K562 (cell line): ENCODE data around the gene DHRS2.

Experiments used
- ARNT ChIP-seq, 2 experiments: fragments of 450-650 bp; IDR thresholded peaks; 2 replicates each; pipeline ENCODE4 v1.6.1; 2016; ENCODE audit warnings: mild to moderate bottlenecking in 1 of 2
- BHLHE40 ChIP-seq: IDR thresholded peaks from 2 replicates; pipeline ENCODE4 v1.6.1; 2011; ENCODE audit warnings: low read length, improper control_type of control experiment
- GATAD2B ChIP-seq: fragments of 450-650 bp; IDR thresholded peaks from 2 replicates; pipeline ENCODE4 v1.6.1; 2017; ENCODE audit warnings: mild to moderate bottlenecking, borderline replicate concordance
- NFATC3 ChIP-seq: fragments of 450-650 bp; IDR thresholded peaks from 2 replicates; pipeline ENCODE4 v1.6.1; 2017; ENCODE audit warnings: mild to moderate bottlenecking
- NR2C2 ChIP-seq, 2 experiments: fragments of 200-800 bp in 1 of 2; sonication (Bioruptor generic) in 1 of 2; sonication (generic) in 1 of 2; formaldehyde crosslinking in 1 of 2; IDR thresholded peaks; 2 replicates each; pipeline versions ENCODE4 v1.6.1 to v1.8.0; 2016 to 2022; ENCODE audit warnings: mild to moderate bottlenecking in 1 of 2, missing compliant biosample characterization in 1 of 2, missing genetic modification characterization in 1 of 2, missing genetic modification reagents in 1 of 2
- PHF20 ChIP-seq: fragments of 450-650 bp; IDR thresholded peaks from 2 replicates; pipeline ENCODE4 v1.6.1; 2018; ENCODE audit not compliant: partially characterized antibody
- POLR2A ChIP-seq: fragments of 450-650 bp; conservative IDR thresholded peaks from 2 replicates; pipeline ENCODE4 v1.6.1; 2016
- POLR2G ChIP-seq: fragments of 200-400 bp; formaldehyde crosslinking; IDR thresholded peaks from 2 replicates; pipeline ENCODE4 v1.6.1; 2017; ENCODE audit warnings: low read depth, mild to moderate bottlenecking, antibody characterized with exemption, low read length, moderate library complexity
- PPARD ChIP-seq: fragments of 250-450 bp; sonication (Bioruptor Pico); IDR thresholded peaks from 2 replicates; pipeline ENCODE4 v1.8.0; 2022; ENCODE audit warnings: inconsistent platforms, mild to moderate bottlenecking, moderate library complexity
- YY1 ChIP-seq, 3 experiments: IDR thresholded peaks; 2 replicates each; pipeline ENCODE4 v1.6.1; 2011; ENCODE audit warnings: low read length in 2 of 3, mild to moderate bottlenecking in 2 of 3, moderate library complexity in 2 of 3, borderline replicate concordance in 1 of 3, control low read depth in 1 of 3, low read depth in 1 of 3; ENCODE audit not compliant: insufficient read depth in 3 of 3, insufficient replicate concordance in 2 of 3, control insufficient read depth in 1 of 3, insufficient read length in 1 of 3; ENCODE audit errors: extremely low read depth in 1 of 3
- ZSCAN32 ChIP-seq: fragments of 450-650 bp; formaldehyde crosslinking; IDR thresholded peaks from 2 replicates; pipeline ENCODE4 v1.4.0; 2020; ENCODE audit warnings: mild to moderate bottlenecking, moderate library complexity
- TF ChIP-seq, protein P1 (sequence below), 3 experiments: IDR thresholded peaks in 2 of 3; conservative IDR thresholded peaks in 1 of 3; 2 replicates each; pipeline ENCODE4 v1.5.1; 2011 to 2012; ENCODE audit warnings: low read length in 3 of 3, mild to moderate bottlenecking in 3 of 3, control low read depth in 2 of 3, improper control_type of control experiment in 1 of 3, inconsistent platforms in 1 of 3, low read depth in 1 of 3, mixed read lengths in 1 of 3, moderate library complexity in 1 of 3; ENCODE audit not compliant: insufficient read depth in 2 of 3

GRCh38 chr14:23672200-23672599 lies 36.0 kb downstream of the DHRS2 start:
- no peak for TF ChIP-seq PHF20
- TF ChIP-seq YY1 (IDR thresholded peaks at IDR 0.05; ENCODE audit: borderline replicate concordance in 1 of 3, control insufficient read depth in 1 of 3, extremely low read depth in 1 of 3, insufficient read depth in 3 of 3, insufficient read length in 1 of 3, insufficient replicate concordance in 2 of 3, low read depth in 1 of 3, low read length in 2 of 3), result no peak
- no peak for TF ChIP-seq POLR2G
- no peak for TF ChIP-seq BHLHE40
- TF ChIP-seq GATAD2B, result no peak
- TF ChIP-seq NR2C2 (CRISPR knock-in tag; IDR thresholded peaks at IDR 0.05), result no peak
- no peak for TF ChIP-seq NR2C2 (tag; IDR thresholded peaks at IDR 0.05)
- TF ChIP-seq POLR2A, result no peak
- TF ChIP-seq, protein P1, sequence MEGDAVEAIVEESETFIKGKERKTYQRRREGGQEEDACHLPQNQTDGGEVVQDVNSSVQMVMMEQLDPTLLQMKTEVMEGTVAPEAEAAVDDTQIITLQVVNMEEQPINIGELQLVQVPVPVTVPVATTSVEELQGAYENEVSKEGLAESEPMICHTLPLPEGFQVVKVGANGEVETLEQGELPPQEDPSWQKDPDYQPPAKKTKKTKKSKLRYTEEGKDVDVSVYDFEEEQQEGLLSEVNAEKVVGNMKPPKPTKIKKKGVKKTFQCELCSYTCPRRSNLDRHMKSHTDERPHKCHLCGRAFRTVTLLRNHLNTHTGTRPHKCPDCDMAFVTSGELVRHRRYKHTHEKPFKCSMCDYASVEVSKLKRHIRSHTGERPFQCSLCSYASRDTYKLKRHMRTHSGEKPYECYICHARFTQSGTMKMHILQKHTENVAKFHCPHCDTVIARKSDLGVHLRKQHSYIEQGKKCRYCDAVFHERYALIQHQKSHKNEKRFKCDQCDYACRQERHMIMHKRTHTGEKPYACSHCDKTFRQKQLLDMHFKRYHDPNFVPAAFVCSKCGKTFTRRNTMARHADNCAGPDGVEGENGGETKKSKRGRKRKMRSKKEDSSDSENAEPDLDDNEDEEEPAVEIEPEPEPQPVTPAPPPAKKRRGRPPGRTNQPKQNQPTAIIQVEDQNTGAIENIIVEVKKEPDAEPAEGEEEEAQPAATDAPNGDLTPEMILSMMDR (IDR thresholded peaks at IDR 0.05 in 2 of 3, conservative IDR thresholded peaks at IDR 0.05 in 1 of 3; ENCODE audit: insufficient read depth in 2 of 3, low read depth in 1 of 3, low read length in 3 of 3), result no peak
- no peak for TF ChIP-seq NFATC3
- no peak for TF ChIP-seq ARNT (IDR thresholded peaks at IDR 0.05)
- no peak for TF ChIP-seq PPARD (CRISPR knock-in tag)
- no peak for TF ChIP-seq ZSCAN32 (CRISPR knock-in tag)
